ENCODE measurements around the gene NFIA.

The NFIA gene

DNA sequence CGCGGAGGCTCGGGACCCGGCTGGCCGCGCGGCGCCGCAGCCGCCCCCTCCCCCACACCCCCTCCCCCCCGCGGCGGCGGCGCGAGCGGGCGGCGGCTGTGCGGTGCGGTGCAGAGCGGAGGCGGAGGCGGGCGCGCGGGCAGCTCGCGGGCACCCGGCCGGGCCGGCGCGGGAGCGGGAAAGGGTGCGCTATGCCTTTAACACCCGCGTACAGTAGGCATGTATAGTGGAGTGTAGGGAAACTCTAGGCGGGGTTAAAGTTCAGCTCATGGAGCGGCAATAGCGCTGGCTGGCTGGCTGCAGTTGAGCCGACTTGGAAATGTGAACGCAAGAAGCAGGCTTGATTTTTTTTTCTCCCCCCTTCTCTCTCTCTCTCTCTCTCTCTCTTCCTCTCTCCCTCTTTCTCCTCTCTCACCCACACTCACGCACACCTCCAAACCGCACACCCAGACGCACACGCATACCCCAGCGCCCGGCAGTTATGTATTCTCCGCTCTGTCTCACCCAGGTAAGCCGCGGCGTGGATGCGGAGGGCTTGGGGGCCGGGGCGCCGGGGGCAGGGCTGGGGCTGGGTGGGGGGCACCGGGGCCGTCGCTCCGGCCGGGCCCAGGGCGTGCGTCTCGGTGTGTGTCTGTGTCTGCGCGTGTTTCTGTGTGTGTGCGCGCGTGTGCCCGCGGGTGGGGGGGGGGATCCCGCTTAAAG is at the start of gene NFIA (continued):
- TF ChIP-seq, protein P1, sequence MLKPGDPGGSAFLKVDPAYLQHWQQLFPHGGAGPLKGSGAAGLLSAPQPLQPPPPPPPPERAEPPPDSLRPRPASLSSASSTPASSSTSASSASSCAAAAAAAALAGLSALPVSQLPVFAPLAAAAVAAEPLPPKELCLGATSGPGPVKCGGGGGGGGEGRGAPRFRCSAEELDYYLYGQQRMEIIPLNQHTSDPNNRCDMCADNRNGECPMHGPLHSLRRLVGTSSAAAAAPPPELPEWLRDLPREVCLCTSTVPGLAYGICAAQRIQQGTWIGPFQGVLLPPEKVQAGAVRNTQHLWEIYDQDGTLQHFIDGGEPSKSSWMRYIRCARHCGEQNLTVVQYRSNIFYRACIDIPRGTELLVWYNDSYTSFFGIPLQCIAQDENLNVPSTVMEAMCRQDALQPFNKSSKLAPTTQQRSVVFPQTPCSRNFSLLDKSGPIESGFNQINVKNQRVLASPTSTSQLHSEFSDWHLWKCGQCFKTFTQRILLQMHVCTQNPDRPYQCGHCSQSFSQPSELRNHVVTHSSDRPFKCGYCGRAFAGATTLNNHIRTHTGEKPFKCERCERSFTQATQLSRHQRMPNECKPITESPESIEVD (tag by site-specific recombination; IDR thresholded peaks at IDR 0.05): peak; percentile 14; the same call in 1 of the 2 replicates
- no peak for TF ChIP-seq ZNF624 (tag by site-specific recombination; IDR thresholded peaks at IDR 0.05)
- no peak for TF ChIP-seq ZNF433 (tag by site-specific recombination; IDR thresholded peaks at IDR 0.05; ENCODE audit: low read depth)
- no peak for TF ChIP-seq ZNF174 (tag by site-specific recombination; IDR thresholded peaks at IDR 0.05)
- TF ChIP-seq ZNF518A (tag by site-specific recombination; conservative IDR thresholded peaks at IDR 0.05; ENCODE audit: low read depth): no peak
- TF ChIP-seq SP7 (tag by site-specific recombination; IDR thresholded peaks at IDR 0.05): peak; percentile 55
- TF ChIP-seq ZNF140 (tag by site-specific recombination; IDR thresholded peaks at IDR 0.05): no peak
- TF ChIP-seq ZNF324 (tag by site-specific recombination; IDR thresholded peaks at IDR 0.05): peak; percentile 26; the same call in 1 of the 2 replicates
- peak; percentile 26; the same call in 1 of the 2 replicates for TF ChIP-seq KLF7 (tag by site-specific recombination; IDR thresholded peaks at IDR 0.05; ENCODE audit: borderline replicate concordance)
- TF ChIP-seq ZNF239 (tag by site-specific recombination; IDR thresholded peaks at IDR 0.05): no peak
- TF ChIP-seq, protein P2, sequence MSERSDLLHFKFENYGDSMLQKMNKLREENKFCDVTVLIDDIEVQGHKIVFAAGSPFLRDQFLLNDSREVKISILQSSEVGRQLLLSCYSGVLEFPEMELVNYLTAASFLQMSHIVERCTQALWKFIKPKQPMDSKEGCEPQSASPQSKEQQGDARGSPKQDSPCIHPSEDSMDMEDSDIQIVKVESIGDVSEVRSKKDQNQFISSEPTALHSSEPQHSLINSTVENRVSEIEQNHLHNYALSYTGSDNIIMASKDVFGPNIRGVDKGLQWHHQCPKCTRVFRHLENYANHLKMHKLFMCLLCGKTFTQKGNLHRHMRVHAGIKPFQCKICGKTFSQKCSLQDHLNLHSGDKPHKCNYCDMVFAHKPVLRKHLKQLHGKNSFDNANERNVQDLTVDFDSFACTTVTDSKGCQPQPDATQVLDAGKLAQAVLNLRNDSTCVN (tag by site-specific recombination; optimal IDR thresholded peaks at IDR 0.05): peak; percentile 68
- TF ChIP-seq ZNF311 (tag by site-specific recombination; IDR thresholded peaks at IDR 0.05; ENCODE audit: borderline replicate concordance): no peak
- TF ChIP-seq ZNF530 (tag by site-specific recombination; IDR thresholded peaks at IDR 0.05; ENCODE audit: low read depth): no peak
- no peak for TF ChIP-seq ZNF146 (tag by site-specific recombination; IDR thresholded peaks at IDR 0.05)
- no peak for TF ChIP-seq SCRT2 (tag by site-specific recombination; IDR thresholded peaks at IDR 0.05)
- TF ChIP-seq ZNF449 (tag by site-specific recombination; IDR thresholded peaks at IDR 0.05): no peak; the same call in 1 of the 2 replicates
- TF ChIP-seq ZNF645 (tag by site-specific recombination; IDR thresholded peaks at IDR 0.05): no peak
- TF ChIP-seq ZNF292 (tag by site-specific recombination; IDR thresholded peaks at IDR 0.05; ENCODE audit: borderline replicate concordance, low read depth): no peak
- TF ChIP-seq ZNF404 (tag by site-specific recombination; IDR thresholded peaks at IDR 0.05): no peak
- no peak for TF ChIP-seq ZNF16 (tag by site-specific recombination; IDR thresholded peaks at IDR 0.05; ENCODE audit: low read depth)
- TF ChIP-seq ZNF202 (tag by site-specific recombination; IDR thresholded peaks at IDR 0.05; ENCODE audit: borderline replicate concordance): no peak
- no peak for TF ChIP-seq ZNF658 (tag by site-specific recombination; IDR thresholded peaks at IDR 0.05)
- TF ChIP-seq ZNF639 (tag by site-specific recombination; IDR thresholded peaks at IDR 0.05): peak; percentile 47; the same call in 1 of the 2 replicates
- TF ChIP-seq ZNF560 (tag by site-specific recombination; IDR thresholded peaks at IDR 0.05; ENCODE audit: borderline replicate concordance): no peak
- no peak for TF ChIP-seq CTCF (tag by site-specific recombination; IDR thresholded peaks at IDR 0.05)

Measured in HEK293 (cell line).